Endothelial cell of umbilical vein (primary cell): ENCODE data around the gene CDC42SE1. TPM values are rescaled to one million over a fixed set of nuclear protein-coding genes. Genes with fewer than 3 reads are reported as not detected.

Experiments
- BruUV-seq: library from RNA; stranded (reverse); fragments of 400-500 nt; replicated peaks from 2 replicates; lab custom pipeline; 2021; lab: Mats Ljungman, UMichigan
- CTCF ChIA-PET: fragments of 300-600, 350-600 bp; sonication (Branson Sonifier 250); formaldehyde crosslinking; loops from one replicate; lab custom pipeline; 2021; ENCODE audit warnings: antibody characterized with exemption, inconsistent platforms; lab: Charles Lee
- POLR2A ChIA-PET: fragments of 300-600, 350-600 bp; sonication (Branson Sonifier 250); formaldehyde crosslinking; loops from one replicate; lab custom pipeline; 2021; ENCODE audit warnings: antibody characterized with exemption, inconsistent platforms; lab: Charles Lee
- DNase-seq: peaks from one replicate; pipeline ENCODE4 v3.0.0-alpha.2; 2011; ENCODE audit warnings: low read depth, low spot score
- FAIRE-seq: peaks from 2 replicates; lab custom pipeline; 2011; peaks lifted over from hg19 to GRCh38; lab: Jason Lieb, UNC
- H2AFZ ChIP-seq: 2 replicates; pipeline ENCODE4 v1.6.0; 2012; ENCODE audit warnings: low read depth, low read length, control low read depth, inconsistent platforms
- H3K27ac ChIP-seq: 2 replicates; pipeline ENCODE4 v1.5.1; 2011; ENCODE audit warnings: low read depth, mild to moderate bottlenecking, control low read depth, low read length, moderate library complexity; ENCODE audit not compliant: insufficient read depth
- H3K27me3 ChIP-seq, 2 experiments: 2 replicates each; pipeline versions ENCODE4 v1.6.0 to v1.6.1; 2011; ENCODE audit warnings: low read length in 2 of 2, mixed read lengths in 1 of 2; ENCODE audit not compliant: control insufficient read depth in 2 of 2, insufficient read depth in 2 of 2
- H3K36me3 ChIP-seq, 2 experiments: 2 replicates in 1 of 2; 3 replicates in 1 of 2; pipeline ENCODE4 v1.5.1; 2011; ENCODE audit warnings: low read length in 2 of 2, mild to moderate bottlenecking in 1 of 2, moderate library complexity in 1 of 2; ENCODE audit not compliant: control insufficient read depth in 2 of 2, insufficient read depth in 2 of 2; ENCODE audit errors: extremely low read depth in 1 of 2
- H3K4me1 ChIP-seq: 3 replicates; pipeline ENCODE4 v1.5.1; 2011; ENCODE audit warnings: mild to moderate bottlenecking, low read length; ENCODE audit not compliant: control insufficient read depth, insufficient read depth; ENCODE audit errors: extremely low read depth
- H3K4me2 ChIP-seq: 2 replicates; pipeline ENCODE4 v1.6.1; 2011; ENCODE audit warnings: low read length, control low read depth, mixed read lengths; ENCODE audit not compliant: insufficient read depth
- H3K4me3 ChIP-seq, 3 experiments: fragments of 200-600 bp in 1 of 3; sonication (generic), shearing (Covaris generic) in 1 of 3; replicated peaks in 1 of 3; 2 replicates each; pipeline ENCODE4 v1.5.1; 2011 to 2016; ENCODE audit warnings: control low read depth in 3 of 3, low read length in 3 of 3, mild to moderate bottlenecking in 2 of 3, inconsistent platforms in 1 of 3, low read depth in 1 of 3, moderate library complexity in 1 of 3; ENCODE audit not compliant: insufficient read depth in 1 of 3
- H3K79me2 ChIP-seq: 2 replicates; pipeline ENCODE4 v1.6.0; 2012; ENCODE audit warnings: low read length, inconsistent platforms; ENCODE audit not compliant: control insufficient read depth, insufficient read depth
- H3K9ac ChIP-seq: replicated peaks from 2 replicates; pipeline ENCODE3; 2011; ENCODE audit warnings: low read length, control low read depth; ENCODE audit not compliant: insufficient read depth; ENCODE audit errors: extremely low read depth
- H3K9me1 ChIP-seq: replicated peaks from 3 replicates; pipeline ENCODE4 v1.6.0; 2011; ENCODE audit warnings: mild to moderate bottlenecking, low read length; ENCODE audit not compliant: control insufficient read depth, insufficient read depth; ENCODE audit errors: extremely low read depth
- H3K9me3 ChIP-seq: replicated peaks from 2 replicates; pipeline ENCODE4 v1.5.1; 2012; ENCODE audit warnings: low read length, inconsistent platforms; ENCODE audit not compliant: control insufficient read depth, insufficient read depth
- H4K20me1 ChIP-seq: replicated peaks from 2 replicates; pipeline ENCODE3; 2011; ENCODE audit warnings: mild to moderate bottlenecking, low read length; ENCODE audit not compliant: control insufficient read depth, insufficient read depth; ENCODE audit errors: extremely low read depth
- CTCF ChIP-seq, 2 donors: IDR thresholded peaks; 1 replicate in 1 of 2; 2 replicates in 1 of 2; pipeline ENCODE4 v1.5.1; 2011; ENCODE audit warnings: low read length in 2 of 2, mild to moderate bottlenecking in 2 of 2, moderate library complexity in 2 of 2, control low read depth in 1 of 2, inconsistent platforms in 1 of 2, low read depth in 1 of 2; ENCODE audit not compliant: insufficient read depth in 1 of 2; ENCODE audit errors: extremely low read depth in 1 of 2
- EZH2 ChIP-seq: IDR thresholded peaks from 2 replicates; pipeline ENCODE4 v1.6.1; 2012; ENCODE audit warnings: borderline replicate concordance, low read depth, mild to moderate bottlenecking, moderate library complexity, low read length, inconsistent platforms; ENCODE audit not compliant: severe bottlenecking
- FOS ChIP-seq: IDR thresholded peaks from 2 replicates; pipeline ENCODE4 v1.6.1; 2011; ENCODE audit warnings: mild to moderate bottlenecking, low read length, moderate library complexity, borderline replicate concordance; ENCODE audit not compliant: insufficient read depth
- GATA2 ChIP-seq: IDR thresholded peaks from 2 replicates; pipeline ENCODE4 v1.7.0; 2011; ENCODE audit warnings: low read depth, mild to moderate bottlenecking, moderate library complexity, mixed read lengths, low read length; ENCODE audit not compliant: insufficient read length, insufficient read depth
- JUN ChIP-seq: IDR thresholded peaks from 2 replicates; pipeline ENCODE4 v1.6.1; 2011; ENCODE audit warnings: borderline replicate concordance, low read depth; ENCODE audit not compliant: insufficient read length, insufficient read depth
- MAX ChIP-seq: IDR thresholded peaks from 2 replicates; pipeline ENCODE4 v1.6.1; 2011; ENCODE audit not compliant: insufficient read depth, insufficient read length
- MYC ChIP-seq: IDR thresholded peaks from one replicate; pipeline ENCODE4 v1.6.1; 2011; ENCODE audit warnings: mild to moderate bottlenecking, low read depth, low read length
- POLR2A ChIP-seq: IDR thresholded peaks from 2 replicates; pipeline ENCODE4 v1.6.1; 2012; ENCODE audit warnings: low read depth, mild to moderate bottlenecking, control low read depth, low read length
- POLR2AphosphoS5 ChIP-seq: IDR thresholded peaks from 2 replicates; pipeline ENCODE4 v1.6.1; 2012; ENCODE audit warnings: low read depth, mild to moderate bottlenecking, control low read depth, low read length, moderate library complexity; ENCODE audit not compliant: insufficient read depth
- dilution Hi-C: fragments of 300-500 bp; cut with MboI; formaldehyde crosslinking; loops from one replicate; pipeline ENCODE4 v1.15.0; 2019; ENCODE audit warnings: low sequenced_read_pairs; ENCODE audit not compliant: extremely low pct_ligation_motif_present
- intact Hi-C: fragments of 100-400 bp; cut with micrococcal nuclease; formaldehyde crosslinking; loops from one replicate; pipeline ENCODE4 v1.10.0; 2022
- polyA plus RNA-seq, 4 experiments: library from polyadenylated mRNA; depleted of rRNA in 3 of 4; stranded (reverse) in 3 of 4; unstranded in 1 of 4; fragments of >200 nt; gene quantifications; 2 replicates each; pipeline versions ENCODE4 v1.2.1 to v1.2.3, GENCODE V29; 2011 to 2012; ENCODE audit warnings: missing spikeins in 1 of 4
- total RNA-seq: library from RNA; stranded (reverse); gene quantifications from 2 replicates; pipeline ENCODE4 v1.2.3, GENCODE V29; 2021

Gene CDC42SE1
- total and polyA plus RNA-seq, 2 donors (not counting 3 experiments of a cell fraction or from before 2014, with no cell fraction given), result 59.6 to 85.9 TPM

- intact Hi-C loops, result no loop called here
Measured at GRCh38 chr1:151032164-151032563, 27.3 kb downstream of the CDC42SE1 start.

GRCh38 chr1:151026460-151026859 lies 33.0 kb downstream of the CDC42SE1 start:
- H3K36me3 ChIP-seq, result peaks cover 0 to 14% of the 10 kb centered on the region in 2 experiments
- H4K20me1 ChIP-seq, result no peaks in the 10 kb centered on the region
- H3K4me3 ChIP-seq, result no peak overlapping the region
- H3K9me3 ChIP-seq, result no peaks in the 10 kb centered on the region
- H2AFZ ChIP-seq, result no peak overlapping the region
- no peaks in the 10 kb centered on the region for H3K79me2 ChIP-seq
- FAIRE-seq (no peak), DNase-seq (no peak)
- H3K4me1 ChIP-seq, result no peaks in the 10 kb centered on the region
- dilution Hi-C loops (no loop called here), intact Hi-C loops (no loop called here)
- CTCF ChIA-PET, result interaction anchor here (0.9 to 4.8 kb wide), 6 partner anchors 20 to 74 kb away, joined by 3 to 60 read pairs (median 16); partner anchors contain the start of genes C1orf56, CDC42SE1 and MINDY1
- H3K9me1 ChIP-seq, result no peaks in the 10 kb centered on the region
- H3K9ac ChIP-seq, result no peak overlapping the region
- H3K4me2 ChIP-seq, result no peak overlapping the region
- no peak overlapping the region for H3K27ac ChIP-seq
- no TSS peak for BruUV-seq
- no peaks in the 10 kb centered on the region for H3K27me3 ChIP-seq
- POLR2A ChIA-PET, result no interaction called here
- TF ChIP-seq CTCF (IDR thresholded peaks at IDR 0.05; ENCODE audit: extremely low read depth in 1 of 2, insufficient read depth in 1 of 2, low read depth in 1 of 2, low read length in 2 of 2), result no peak
- TF ChIP-seq POLR2A, result no peak
- TF ChIP-seq MYC, result no peak
- no peak for TF ChIP-seq EZH2
- no peak for TF ChIP-seq MAX
- TF ChIP-seq JUN, result no peak
- TF ChIP-seq FOS, result no peak
- no peak for TF ChIP-seq POLR2AphosphoS5
- TF ChIP-seq GATA2, result no peak

More at GRCh38 chr1:151032164-151032563, 27.3 kb downstream of the CDC42SE1 start:
- no TSS peak for BruUV-seq
- Histone ChIP-seq H3K4me2 (no peak overlapping the region), H3K9me3 (no peaks in the 10 kb centered on the region), H3K27me3 (no peaks in the 10 kb centered on the region), H2AFZ (no peak overlapping the region), H3K9ac (no peak overlapping the region), H3K9me1 (no peaks in the 10 kb centered on the region), H3K27ac (no peak overlapping the region), H4K20me1 (no peaks in the 10 kb centered on the region), H3K79me2 (no peaks in the 10 kb centered on the region), H3K4me1 (no peaks in the 10 kb centered on the region), H3K4me3 (no peak overlapping the region), H3K36me3 (peaks cover 2 to 17% of the 10 kb centered on the region in 2 experiments)
- TF ChIP-seq POLR2A (no peak), MYC (no peak), JUN (no peak), POLR2AphosphoS5 (no peak)
- dilution Hi-C loops, result no loop called here
- ChIA-PET CTCF (interaction anchor here (0.9 to 1.5 kb wide), 3 partner anchors 9 to 17 kb away, joined by 3 to 4 read pairs (median 3); no protein-coding TSS in a partner anchor), POLR2A (no interaction called here)
- peak; percentile 67 for FAIRE-seq
- no peak for DNase-seq
